Neural progenitor cell (in vitro differentiated cells): ENCODE results near the gene MMP25. TPM values are rescaled to one million over a fixed set of nuclear protein-coding genes. Genes with fewer than 3 reads are reported as not detected.

Experiments used
- DNase-seq: peaks from one replicate; pipeline ENCODE4 v3.0.0-alpha.2; 2016; ENCODE audit warnings: low spot score
- H2AFZ ChIP-seq: fragments of 200-600 bp; sonication (generic); replicated peaks from 2 replicates; pipeline ENCODE4 v1.6.1; 2016; ENCODE audit warnings: antibody characterized with exemption
- H3F3A ChIP-seq: fragments of 200-600 bp; sonication (generic); 2 replicates; pipeline ENCODE4 v1.6.1; 2016; ENCODE audit warnings: antibody characterized with exemption, low read depth
- H3K27ac ChIP-seq: fragments of 200-600 bp; sonication (generic); 2 replicates; pipeline ENCODE4 v1.5.1; 2016; ENCODE audit warnings: mild to moderate bottlenecking
- H3K27me3 ChIP-seq: fragments of 200-600 bp; sonication (generic); 2 replicates; pipeline ENCODE4 v1.6.1; 2016; ENCODE audit warnings: mild to moderate bottlenecking, moderate library complexity
- H3K36me3 ChIP-seq: fragments of 200-600 bp; sonication (generic); 2 replicates; pipeline ENCODE4 v1.5.1; 2016
- H3K4me1 ChIP-seq: fragments of 200-600 bp; sonication (generic); 2 replicates; pipeline ENCODE4 v1.6.1; 2016; ENCODE audit warnings: mixed run types
- H3K4me2 ChIP-seq: fragments of 200-600 bp; sonication (generic); 2 replicates; pipeline ENCODE4 v1.6.1; 2016
- H3K4me3 ChIP-seq: fragments of 200-600 bp; sonication (generic); 2 replicates; pipeline ENCODE4 v1.5.1; 2016
- H3K79me2 ChIP-seq: fragments of 200-600 bp; sonication (generic); 2 replicates; pipeline ENCODE4 v1.6.1; 2016; ENCODE audit warnings: low read depth
- H3K9ac ChIP-seq: fragments of 200-600 bp; sonication (generic); 2 replicates; pipeline ENCODE4 v1.6.1; 2016
- H3K9me3 ChIP-seq: fragments of 200-600 bp; sonication (generic); 2 replicates; pipeline ENCODE4 v1.5.1; 2016; ENCODE audit warnings: low read depth
- H4K20me1 ChIP-seq: fragments of 200-600 bp; sonication (generic); 2 replicates; pipeline ENCODE4 v1.6.1; 2016; ENCODE audit warnings: low read depth
- H3K27ac Mint-ChIP-seq: 3 replicates; pipeline ENCODE4 v1.8.0; 2021; ENCODE audit warnings: mixed read lengths
- H3K27me3 Mint-ChIP-seq: 2 replicates; pipeline ENCODE4 v1.8.0; 2022; ENCODE audit warnings: low read depth, mild to moderate bottlenecking, inconsistent platforms, moderate library complexity, mixed read lengths; ENCODE audit not compliant: insufficient read depth
- H3K36me3 Mint-ChIP-seq: 3 replicates; pipeline ENCODE4 v1.8.0; 2021; ENCODE audit warnings: mixed read lengths
- H3K4me1 Mint-ChIP-seq: 3 replicates; pipeline ENCODE4 v1.8.0; 2021; ENCODE audit warnings: mixed read lengths
- H3K4me3 Mint-ChIP-seq: 3 replicates; pipeline ENCODE4 v1.8.0; 2021; ENCODE audit warnings: mild to moderate bottlenecking, moderate library complexity, mixed read lengths
- H3K9me3 Mint-ChIP-seq: 3 replicates; pipeline ENCODE4 v1.8.0; 2020; ENCODE audit warnings: mixed read lengths
- CTCF ChIP-seq: fragments of 200-600 bp; sonication (generic); IDR thresholded peaks from 2 replicates; pipeline ENCODE4 v1.5.1; 2017; ENCODE audit warnings: antibody characterized with exemption, mild to moderate bottlenecking
- EZH2 ChIP-seq: fragments of 200-600 bp; sonication (generic); IDR thresholded peaks from 2 replicates; pipeline ENCODE4 v1.6.1; 2017; ENCODE audit warnings: antibody characterized with exemption, mild to moderate bottlenecking, moderate library complexity
- EZH2phosphoT487 ChIP-seq: fragments of 200-600 bp; sonication (generic); IDR thresholded peaks from 2 replicates; pipeline ENCODE4 v1.6.1; 2017; ENCODE audit warnings: antibody characterized with exemption
- total RNA-seq: library from RNA; depleted of rRNA; stranded (reverse); fragments of >200 nt; gene quantifications from 2 replicates; pipeline ENCODE4 v1.2.3, GENCODE V29; 2015; ENCODE audit warnings: low replicate concordance

The MMP25 gene
- total RNA-seq, 1 donor from 2014 or later: 0.58 TPM

- H3K27me3 ChIP-seq: no peaks in the 10 kb centered on the region
- H3K4me2 ChIP-seq: no peak overlapping the region
- no peak overlapping the region for H2AFZ ChIP-seq
- no peaks in the 10 kb centered on the region for H4K20me1 ChIP-seq
- H3K27me3 Mint-ChIP-seq: peaks cover 12% of the 10 kb centered on the region
- H3K36me3 Mint-ChIP-seq: no peaks in the 10 kb centered on the region
- TF ChIP-seq EZH2phosphoT487: no peak
- peak; percentile 56 for TF ChIP-seq CTCF
- H3K9me3 Mint-ChIP-seq: no peaks in the 10 kb centered on the region
- no peak overlapping the region for H3K9ac ChIP-seq
- H3K4me1 ChIP-seq: peaks cover 6% of the 10 kb centered on the region
- peak overlapping the region; percentile 97 for H3K27ac Mint-ChIP-seq
- no peak overlapping the region for H3K27ac ChIP-seq
- no peaks in the 10 kb centered on the region for H3K79me2 ChIP-seq
- H3K4me1 Mint-ChIP-seq: peaks cover 29% of the 10 kb centered on the region
- peaks cover 12% of the 10 kb centered on the region for H3F3A ChIP-seq
- DNase-seq: peak; percentile 57
- H3K4me3 ChIP-seq: no peak overlapping the region
- no peaks in the 10 kb centered on the region for H3K9me3 ChIP-seq
- no peaks in the 10 kb centered on the region for H3K36me3 ChIP-seq
- H3K4me3 Mint-ChIP-seq: peak overlapping the region; percentile 71
Observed at GRCh38 chr16:3087243-3088235, 41.2 kb downstream of the MMP25 start.

GRCh38 chr16:3088450-3088849 lies 42.1 kb downstream of the MMP25 start:
- Histone ChIP-seq H3K79me2 (no peaks in the 10 kb centered on the region), H2AFZ (no peak overlapping the region), H3K9me3 (no peaks in the 10 kb centered on the region), H3K27ac (no peak overlapping the region), H3K36me3 (no peaks in the 10 kb centered on the region), H4K20me1 (no peaks in the 10 kb centered on the region), H3K9ac (no peak overlapping the region), H3K4me3 (no peak overlapping the region), H3K4me2 (no peak overlapping the region), H3K27me3 (no peaks in the 10 kb centered on the region), H3K4me1 (peaks cover 6% of the 10 kb centered on the region), H3F3A (peaks cover 12% of the 10 kb centered on the region)
- Mint-ChIP-seq H3K4me1 (peaks cover 32% of the 10 kb centered on the region), H3K36me3 (no peaks in the 10 kb centered on the region), H3K4me3 (no peak overlapping the region), H3K9me3 (no peaks in the 10 kb centered on the region), H3K27me3 (peaks cover 12% of the 10 kb centered on the region), H3K27ac (peak overlapping the region; percentile 97)
- no peak for DNase-seq
- no peak for TF ChIP-seq EZH2phosphoT487
- TF ChIP-seq CTCF: no peak
- TF ChIP-seq EZH2: no peak

- no peaks in the 10 kb centered on the region for H3K36me3 Mint-ChIP-seq
- Histone ChIP-seq H3K36me3 (no peaks in the 10 kb centered on the region), H3K9me3 (no peaks in the 10 kb centered on the region), H3F3A (peaks cover 12% of the 10 kb centered on the region), H3K9ac (no peak overlapping the region), H3K4me1 (peaks cover 6% of the 10 kb centered on the region), H3K27me3 (no peaks in the 10 kb centered on the region), H3K79me2 (peaks cover 5% of the 10 kb centered on the region), H4K20me1 (no peaks in the 10 kb centered on the region), H3K4me2 (no peak overlapping the region), H3K27ac (no peak overlapping the region), H2AFZ (no peak overlapping the region), H3K4me3 (no peak overlapping the region)
- H3K4me3 Mint-ChIP-seq: no peak overlapping the region
- peaks cover 12% of the 10 kb centered on the region for H3K27me3 Mint-ChIP-seq
- peaks cover 31% of the 10 kb centered on the region for H3K4me1 Mint-ChIP-seq
- H3K9me3 Mint-ChIP-seq: no peaks in the 10 kb centered on the region
- no peak for DNase-seq
- peak overlapping the region; percentile 97 for H3K27ac Mint-ChIP-seq
- TF ChIP-seq EZH2 (no peak), EZH2phosphoT487 (no peak), CTCF (no peak)
Observed at GRCh38 chr16:3088925-3089716, 42.8 kb downstream of the MMP25 start.
